K562 (cell line): ENCODE measurements around the gene MXRA7. TPM values are rescaled to one million over a fixed set of nuclear protein-coding genes. Genes with fewer than 3 reads are reported as not detected.

ENCODE experiments used
- ATF3 ChIP-seq, 2 experiments: fragments of 450-650 bp in 1 of 2; sonication (generic) in 1 of 2; formaldehyde crosslinking in 1 of 2; IDR thresholded peaks in 1 of 2; conservative IDR thresholded peaks in 1 of 2; 2 replicates each; pipeline versions ENCODE4 v1.6.1 to v1.8.1; 2016 to 2023; ENCODE audit warnings: mild to moderate bottlenecking in 2 of 2, moderate library complexity in 2 of 2, inconsistent platforms in 1 of 2, missing genetic modification reagents in 1 of 2
- ATF6 ChIP-seq: sonication (generic); formaldehyde crosslinking; IDR thresholded peaks from 2 replicates; pipeline ENCODE4 v1.4.0; 2020; ENCODE audit warnings: mild to moderate bottlenecking, missing genetic modification reagents
- ETV1 ChIP-seq: fragments of 450-650 bp; conservative IDR thresholded peaks from 2 replicates; pipeline ENCODE4 v1.6.1; 2016; ENCODE audit warnings: missing genetic modification characterization, control low read depth, low read depth, missing compliant biosample characterization
- ETV5 ChIP-seq: sonication (generic); formaldehyde crosslinking; IDR thresholded peaks from 2 replicates; pipeline ENCODE4 v1.4.0; 2020; ENCODE audit warnings: low read depth, mild to moderate bottlenecking, missing genetic modification reagents
- FOXA1 ChIP-seq: fragments of 450-650 bp; IDR thresholded peaks from 2 replicates; pipeline ENCODE4 v1.6.1; 2016; ENCODE audit warnings: mild to moderate bottlenecking, borderline replicate concordance
- GTF2E2 ChIP-seq: fragments of 200-800 bp; sonication (Bioruptor generic); IDR thresholded peaks from 2 replicates; pipeline ENCODE4 v1.6.1; 2016; ENCODE audit warnings: missing genetic modification characterization, missing compliant biosample characterization
- HDAC8 ChIP-seq: fragments of 450-650 bp; IDR thresholded peaks from 2 replicates; pipeline ENCODE4 v1.6.1; 2016; ENCODE audit warnings: mild to moderate bottlenecking, missing genetic modification characterization, moderate library complexity, missing compliant biosample characterization
- HNRNPH1 ChIP-seq: fragments of 200-400 bp; formaldehyde crosslinking; optimal IDR thresholded peaks from 2 replicates; pipeline ENCODE3; 2017; ENCODE audit warnings: low read depth, mild to moderate bottlenecking, low read length, moderate library complexity
- ILF3 ChIP-seq: fragments of 450-650 bp; IDR thresholded peaks from 2 replicates; pipeline ENCODE4 v1.6.1; 2018; ENCODE audit warnings: antibody characterized with exemption, mild to moderate bottlenecking, moderate library complexity, borderline replicate concordance
- MNT ChIP-seq, 2 experiments: fragments of 450-650 bp; conservative IDR thresholded peaks; 2 replicates each; pipeline ENCODE4 v1.6.1; 2017; ENCODE audit warnings: mild to moderate bottlenecking in 2 of 2, moderate library complexity in 2 of 2
- MXD1 ChIP-seq: fragments of 250-450 bp; sonication (Bioruptor Pico); IDR thresholded peaks from 2 replicates; pipeline ENCODE4 v1.8.0; 2021; ENCODE audit warnings: borderline replicate concordance, mild to moderate bottlenecking, moderate library complexity; ENCODE audit not compliant: poor library complexity, severe bottlenecking
- NFXL1 ChIP-seq: fragments of 450-650 bp; formaldehyde crosslinking; IDR thresholded peaks from 2 replicates; pipeline ENCODE4 v1.4.0; 2021; ENCODE audit warnings: mild to moderate bottlenecking
- PHF8 ChIP-seq: fragments of 200-600 bp; sonication (generic); IDR thresholded peaks from 2 replicates; pipeline ENCODE4 v1.6.1; 2012; ENCODE audit warnings: mixed run types, mild to moderate bottlenecking, inconsistent platforms, low read length, moderate library complexity, borderline replicate concordance
- PRPF4 ChIP-seq: fragments of 200-400 bp; formaldehyde crosslinking; IDR thresholded peaks from one replicate; pipeline ENCODE4 v1.6.1; 2017; ENCODE audit warnings: low read length, low read depth, mild to moderate bottlenecking; ENCODE audit not compliant: insufficient read depth, poor library complexity, severe bottlenecking
- PTRF ChIP-seq: fragments of 450-650 bp; IDR thresholded peaks from 2 replicates; pipeline ENCODE4 v1.6.1; 2016; ENCODE audit warnings: mild to moderate bottlenecking, missing genetic modification characterization, missing compliant biosample characterization
- STAG1 ChIP-seq: sonication (generic); formaldehyde crosslinking; IDR thresholded peaks from 2 replicates; pipeline ENCODE4 v1.5.0; 2020; ENCODE audit warnings: missing genetic modification reagents, borderline replicate concordance
- ZBTB1 ChIP-seq: sonication (generic); formaldehyde crosslinking; IDR thresholded peaks from 2 replicates; pipeline ENCODE4 v1.8.1; 2023; ENCODE audit warnings: missing genetic modification reagents, low read depth, mild to moderate bottlenecking, borderline replicate concordance
- ZC3H4 ChIP-seq: sonication (generic); formaldehyde crosslinking; IDR thresholded peaks from 2 replicates; pipeline ENCODE4 v1.9.0; 2021; ENCODE audit warnings: missing genetic modification reagents, borderline replicate concordance
- ZFP30 ChIP-seq: fragments of 250-450 bp; sonication (Bioruptor Pico); IDR thresholded peaks from 2 replicates; pipeline ENCODE4 v1.8.0; 2022; ENCODE audit warnings: moderate library complexity, mild to moderate bottlenecking, inconsistent platforms, borderline replicate concordance
- ZNF133 ChIP-seq: fragments of 250-450 bp; sonication (Bioruptor Pico); IDR thresholded peaks from 2 replicates; pipeline ENCODE4 v1.4.0; 2020; ENCODE audit warnings: mild to moderate bottlenecking
- ZNF561 ChIP-seq: fragments of 450-650 bp; formaldehyde crosslinking; conservative IDR thresholded peaks from 2 replicates; pipeline ENCODE4 v1.4.0; 2020; ENCODE audit warnings: mild to moderate bottlenecking, moderate library complexity
- ZNF766 ChIP-seq: fragments of 200-800 bp; sonication (Bioruptor generic); conservative IDR thresholded peaks from 2 replicates; pipeline ENCODE4 v1.6.1; 2016; ENCODE audit warnings: missing genetic modification characterization, missing compliant biosample characterization
- polyA plus RNA-seq, 8 experiments: library from polyadenylated mRNA; depleted of rRNA in 4 of 8; stranded (reverse) in 5 of 8; unstranded in 3 of 8; fragments of >200 nt; fragmentation: Nextera tagmentation in 2 of 8; fragmentation: Illumina TruSeq in 1 of 8; extraction: Ambion mirVana in 2 of 8; extraction: Trizol in 1 of 8; gene quantifications; 2 replicates each; pipeline versions ENCODE4 v1.2.1 to v1.2.3, GENCODE V29; 2011 to 2014; ENCODE audit warnings: inconsistent platforms in 1 of 8, missing spikeins in 1 of 8
- total RNA-seq, 7 experiments: library from RNA; depleted of rRNA in 6 of 7; stranded (reverse); fragments of >200 nt in 6 of 7; fragmentation: Illumina TruSeq in 2 of 7; extraction: Trizol in 2 of 7; gene quantifications; 2 replicates each; pipeline versions ENCODE4 v1.2.1 to v1.2.3, GENCODE V29; 2011 to 2021; ENCODE audit warnings: low replicate concordance in 1 of 7

Gene MXRA7
- total and polyA plus RNA-seq, 9 of the 15 experiments (the other 6 are each of a cell fraction or from before 2014, with no cell fraction given): 2.6 to 38.4 (median 14.3) TPM

GRCh38 chr17:76659928-76660655, 50.7 kb downstream of the MXRA7 start (continued):
- TF ChIP-seq ZFP30 (no peak), ZNF133 (CRISPR knock-in tag) (no peak), NFXL1 (CRISPR knock-in tag) (no peak), GTF2E2 (tag) (no peak), PRPF4 (no peak), FOXA1 (no peak), ZBTB1 (CRISPR knock-in tag) (no peak), PHF8 (peak; percentile 14; the same call in 1 of the 2 replicates), ETV1 (no peak; the same call in 1 of the 2 replicates), ZC3H4 (CRISPR knock-in tag) (no peak), PTRF (no peak), ETV5 (CRISPR knock-in tag) (no peak), MXD1 (CRISPR knock-in tag) (no peak), STAG1 (CRISPR knock-in tag) (no peak), ILF3 (no peak), ZNF561 (CRISPR knock-in tag) (no peak), ATF3 (IDR thresholded peaks at IDR 0.05) (peak; percentile 73; the same call in 1 of the 2 replicates), ATF3 (CRISPR knock-in tag; conservative IDR thresholded peaks at IDR 0.05) (no peak), ATF6 (CRISPR knock-in tag) (no peak), MNT (conservative IDR thresholded peaks at IDR 0.05) (peak; percentile 38 to 61; a peak in 2 of 4 replicates), HDAC8 (tag) (no peak), ZNF766 (0 out of 2 replicates have a peak, but pooled peaks have one; percentile 1), HNRNPH1 (no peak)
